Activated T-cell treated with anti-CD3 and anti-CD28 coated beads, Interleukin-2, amount 50 U/mL, for 24 hours (primary cell): ENCODE measurements around the gene ZAP70.

Experiments used
- DNase-seq: peaks from one replicate; pipeline ENCODE4 v3.0.0-alpha.2; 2020
- H3K27ac Mint-ChIP-seq: 2 replicates; pipeline ENCODE4 v1.8.0; 2020; ENCODE audit warnings: mild to moderate bottlenecking, mixed read lengths
- H3K27me3 Mint-ChIP-seq: 2 replicates; pipeline ENCODE4 v1.8.0; 2020; ENCODE audit warnings: mixed read lengths
- H3K36me3 Mint-ChIP-seq: 2 replicates; pipeline ENCODE4 v1.8.0; 2020; ENCODE audit warnings: low read depth, mixed read lengths
- H3K4me1 Mint-ChIP-seq: 2 replicates; pipeline ENCODE4 v1.8.0; 2020; ENCODE audit warnings: low read depth, mixed read lengths
- H3K4me3 Mint-ChIP-seq: 2 replicates; pipeline ENCODE4 v1.8.0; 2020; ENCODE audit warnings: mild to moderate bottlenecking, moderate library complexity, mixed read lengths
- H3K9me3 Mint-ChIP-seq: 2 replicates; pipeline ENCODE4 v1.8.0; 2020; ENCODE audit warnings: mixed read lengths

Gene ZAP70

GRCh38 chr2:97779141-97779540 lies 65.8 kb downstream of the ZAP70 start:
- no peaks in the 10 kb centered on the region for H3K4me1 Mint-ChIP-seq
- DNase-seq = no peak
- H3K27me3 Mint-ChIP-seq = no peaks in the 10 kb centered on the region
- no peak overlapping the region for H3K4me3 Mint-ChIP-seq
- peaks cover 62% of the 10 kb centered on the region for H3K36me3 Mint-ChIP-seq
- H3K27ac Mint-ChIP-seq = no peak overlapping the region
- H3K9me3 Mint-ChIP-seq = no peaks in the 10 kb centered on the region

GRCh38 chr2:97781981-97782380 lies 68.6 kb downstream of the ZAP70 start:
- Mint-ChIP-seq H3K4me3 (no peak overlapping the region), H3K4me1 (no peaks in the 10 kb centered on the region), H3K27me3 (no peaks in the 10 kb centered on the region), H3K36me3 (peaks cover 44% of the 10 kb centered on the region), H3K27ac (no peak overlapping the region), H3K9me3 (no peaks in the 10 kb centered on the region)
- no peak for DNase-seq

- peaks cover 45% of the 10 kb centered on the region for H3K36me3 Mint-ChIP-seq
- H3K4me1 Mint-ChIP-seq = no peaks in the 10 kb centered on the region
- H3K27me3 Mint-ChIP-seq = no peaks in the 10 kb centered on the region
- no peak overlapping the region for H3K27ac Mint-ChIP-seq
- DNase-seq = no peak
- H3K4me3 Mint-ChIP-seq = no peak overlapping the region
- H3K9me3 Mint-ChIP-seq = no peaks in the 10 kb centered on the region
These were observed 71.6 kb downstream of the ZAP70 start for GRCh38 chr2:97784953-97785352.

GRCh38 chr2:97785818-97786217 lies 72.4 kb downstream of the ZAP70 start:
- no peaks in the 10 kb centered on the region for H3K9me3 Mint-ChIP-seq
- no peaks in the 10 kb centered on the region for H3K4me1 Mint-ChIP-seq
- DNase-seq = no peak
- no peaks in the 10 kb centered on the region for H3K27me3 Mint-ChIP-seq
- peaks cover 48% of the 10 kb centered on the region for H3K36me3 Mint-ChIP-seq
- no peak overlapping the region for H3K4me3 Mint-ChIP-seq
- H3K27ac Mint-ChIP-seq = no peak overlapping the region

GRCh38 chr2:97788986-97789644 lies 75.7 kb downstream of the ZAP70 start:
- peaks cover 66% of the 10 kb centered on the region for H3K36me3 Mint-ChIP-seq
- no peak for DNase-seq
- H3K27ac Mint-ChIP-seq = no peak overlapping the region
- H3K9me3 Mint-ChIP-seq = no peaks in the 10 kb centered on the region
- no peaks in the 10 kb centered on the region for H3K4me1 Mint-ChIP-seq
- H3K4me3 Mint-ChIP-seq = no peak overlapping the region
- no peaks in the 10 kb centered on the region for H3K27me3 Mint-ChIP-seq
